ENCODE measurements around the gene FUT8. TPM values are rescaled to one million over a fixed set of nuclear protein-coding genes. Genes with fewer than 3 reads are reported as not detected.

FUT8 gene
- 12.9 TPM for total RNA-seq

- Histone ChIP-seq H3K4me1 (peaks cover 0 to 11% of the 10 kb centered on the region in 2 donors), H3K27ac (peak within 1 kb of the TSS; percentile 92 to 95), H3K27me3 (no peaks in the 10 kb centered on the region), H3K4me3 (peak within 1 kb of the TSS; percentile 87 to 95), H3K9me3 (no peaks in the 10 kb centered on the region), H3K36me3 (no peaks in the 10 kb centered on the region)
- TF ChIP-seq, protein P1, sequence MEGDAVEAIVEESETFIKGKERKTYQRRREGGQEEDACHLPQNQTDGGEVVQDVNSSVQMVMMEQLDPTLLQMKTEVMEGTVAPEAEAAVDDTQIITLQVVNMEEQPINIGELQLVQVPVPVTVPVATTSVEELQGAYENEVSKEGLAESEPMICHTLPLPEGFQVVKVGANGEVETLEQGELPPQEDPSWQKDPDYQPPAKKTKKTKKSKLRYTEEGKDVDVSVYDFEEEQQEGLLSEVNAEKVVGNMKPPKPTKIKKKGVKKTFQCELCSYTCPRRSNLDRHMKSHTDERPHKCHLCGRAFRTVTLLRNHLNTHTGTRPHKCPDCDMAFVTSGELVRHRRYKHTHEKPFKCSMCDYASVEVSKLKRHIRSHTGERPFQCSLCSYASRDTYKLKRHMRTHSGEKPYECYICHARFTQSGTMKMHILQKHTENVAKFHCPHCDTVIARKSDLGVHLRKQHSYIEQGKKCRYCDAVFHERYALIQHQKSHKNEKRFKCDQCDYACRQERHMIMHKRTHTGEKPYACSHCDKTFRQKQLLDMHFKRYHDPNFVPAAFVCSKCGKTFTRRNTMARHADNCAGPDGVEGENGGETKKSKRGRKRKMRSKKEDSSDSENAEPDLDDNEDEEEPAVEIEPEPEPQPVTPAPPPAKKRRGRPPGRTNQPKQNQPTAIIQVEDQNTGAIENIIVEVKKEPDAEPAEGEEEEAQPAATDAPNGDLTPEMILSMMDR (IDR thresholded peaks at IDR 0.05), result peak; percentile 32 to 61 (median 60)
- intact Hi-C loops (cut with DNase I), result loop anchor here (1.0 to 5.0 kb wide), 6 partner anchors 240 to 1095 kb away; partner anchors contain the start of genes FNTB, GPHN and MAX
- peak; percentile 81 to 97 for DNase-seq (ENCODE audit: low spot score in 2 of 2)
These were observed at the start of gene FUT8 for GRCh38 chr14:65412032-65412846. Gene FUT8 (plus strand): TSS chr14:65412730. CDS start chr14:65561564, 148,834 bp downstream.

DNA sequence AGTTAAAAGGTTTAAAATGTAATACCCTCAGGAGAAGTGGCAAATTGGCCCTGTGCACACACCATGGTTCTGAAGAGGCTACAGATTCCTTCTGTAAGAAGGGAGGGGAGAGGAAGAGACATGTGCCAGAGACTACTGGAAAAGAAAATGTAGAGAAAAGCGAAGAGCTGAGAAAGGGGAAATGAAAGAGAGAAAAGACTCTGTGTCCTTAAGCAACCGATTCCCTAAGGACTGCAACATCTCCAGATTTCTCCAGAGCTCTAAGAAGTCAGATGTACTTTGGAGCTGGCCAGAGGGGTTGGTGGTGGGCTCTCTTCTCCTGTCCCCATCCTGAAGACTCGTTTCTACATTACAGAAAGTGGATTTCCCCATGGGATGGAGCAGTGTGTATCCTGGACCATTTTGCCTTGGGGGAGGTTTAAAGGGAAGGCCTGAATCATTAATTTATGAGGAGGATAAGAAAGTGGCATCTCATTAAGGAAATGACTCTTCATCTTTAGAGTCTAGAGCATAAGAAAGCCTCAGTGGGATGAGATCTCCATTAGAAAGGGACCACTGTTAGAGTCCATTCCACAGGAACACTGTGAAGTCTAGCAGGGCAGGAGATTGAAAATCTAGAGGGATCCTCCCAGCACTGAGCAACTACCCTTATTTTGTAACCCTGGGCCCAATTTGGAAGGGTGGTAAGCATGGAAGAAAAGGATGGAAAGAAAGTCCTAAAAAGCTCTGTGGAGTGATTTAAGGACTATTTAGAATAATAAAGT lies 45.5 kb upstream of the FUT8 start:
- DNase-seq (ENCODE audit: low spot score in 2 of 2), result no peak
- H3K9me3 ChIP-seq, result no peaks in the 10 kb centered on the region
- H3K27ac ChIP-seq, result no peak overlapping the region
- H3K27me3 ChIP-seq, result no peaks in the 10 kb centered on the region
- TF ChIP-seq, protein P1 (IDR thresholded peaks at IDR 0.05), result no peak
- H3K4me3 ChIP-seq, result no peak overlapping the region
- H3K4me1 ChIP-seq, result no peaks in the 10 kb centered on the region
- no peaks in the 10 kb centered on the region for H3K36me3 ChIP-seq
- intact Hi-C loops (cut with DNase I), result no loop called here

DNA sequence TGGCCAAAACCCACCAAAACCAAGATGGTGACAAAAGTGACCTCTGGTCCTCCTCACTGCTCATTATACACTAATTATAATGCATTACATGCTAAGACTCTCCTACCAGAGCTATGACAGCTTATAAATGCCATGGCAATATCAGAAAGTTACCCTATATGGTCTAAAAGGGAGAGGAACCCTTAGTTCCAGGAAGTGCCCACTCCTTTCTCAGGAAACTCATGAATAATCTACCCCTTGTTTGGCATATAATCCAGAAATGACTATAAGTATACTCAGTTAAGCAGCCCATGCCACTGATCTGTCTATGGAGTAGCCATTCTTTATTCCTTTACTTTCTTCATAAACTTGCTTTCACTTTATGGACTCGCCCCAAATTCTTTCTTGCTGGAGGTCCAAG lies 43.0 kb upstream of the FUT8 start:
- no peak for DNase-seq (ENCODE audit: low spot score in 2 of 2)
- no peak overlapping the region for H3K27ac ChIP-seq
- TF ChIP-seq, protein P1 (IDR thresholded peaks at IDR 0.05), result no peak
- H3K27me3 ChIP-seq, result no peaks in the 10 kb centered on the region
- no peak overlapping the region for H3K4me3 ChIP-seq
- intact Hi-C loops (cut with DNase I), result no loop called here
- no peaks in the 10 kb centered on the region for H3K4me1 ChIP-seq
- H3K9me3 ChIP-seq, result no peaks in the 10 kb centered on the region
- no peaks in the 10 kb centered on the region for H3K36me3 ChIP-seq

DNA sequence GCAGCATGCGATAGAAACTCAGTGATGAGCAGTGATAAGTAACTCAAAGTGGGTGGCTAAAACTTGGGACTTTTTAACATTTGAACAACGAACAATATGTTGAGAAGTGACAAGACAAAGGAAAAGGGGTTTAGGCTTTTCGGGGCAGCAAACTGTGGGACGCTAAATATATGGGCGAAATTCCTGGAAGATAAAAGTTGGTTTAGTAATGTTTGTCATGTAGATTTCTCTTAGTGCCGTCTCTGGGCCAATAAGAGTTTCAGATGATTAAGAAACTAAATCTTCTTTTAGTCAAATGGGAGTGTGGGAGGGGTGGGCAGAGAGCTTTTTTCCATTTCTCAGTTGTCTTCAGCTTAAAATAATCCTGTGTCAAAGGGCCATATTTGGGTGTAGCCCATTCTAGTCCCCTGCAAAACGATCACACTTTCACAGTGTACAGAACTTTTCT lies 41.7 kb upstream of the FUT8 start:
- DNase-seq (ENCODE audit: low spot score in 2 of 2), result no peak
- TF ChIP-seq, protein P1 (IDR thresholded peaks at IDR 0.05), result no peak
- intact Hi-C loops (cut with DNase I), result no loop called here
- Histone ChIP-seq H3K27me3 (no peaks in the 10 kb centered on the region), H3K9me3 (no peaks in the 10 kb centered on the region), H3K27ac (no peak overlapping the region), H3K4me1 (no peaks in the 10 kb centered on the region), H3K4me3 (no peak overlapping the region), H3K36me3 (no peaks in the 10 kb centered on the region)

DNA sequence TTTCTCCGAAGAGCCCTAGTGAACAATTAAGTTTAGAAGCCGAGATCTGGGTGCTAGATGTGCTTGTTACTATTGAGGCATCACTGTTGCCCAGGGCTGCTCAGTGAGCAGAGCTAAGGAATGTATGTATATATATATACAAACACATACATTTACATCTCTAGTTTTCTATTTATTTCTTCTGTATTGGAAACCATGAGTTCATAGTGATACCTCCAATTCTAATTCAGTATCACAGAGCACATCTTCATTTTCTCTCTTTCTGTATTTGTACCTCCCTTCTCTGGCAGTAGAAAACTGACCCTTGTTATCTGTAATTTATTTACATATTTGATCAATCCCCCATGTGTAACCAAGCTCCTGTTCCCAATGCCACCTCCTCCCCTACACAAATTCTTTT lies 40.7 kb upstream of the FUT8 start:
- Histone ChIP-seq H3K27ac (no peak overlapping the region), H3K4me1 (no peaks in the 10 kb centered on the region), H3K9me3 (no peaks in the 10 kb centered on the region), H3K27me3 (no peaks in the 10 kb centered on the region), H3K36me3 (no peaks in the 10 kb centered on the region), H3K4me3 (no peak overlapping the region)
- TF ChIP-seq, protein P1 (IDR thresholded peaks at IDR 0.05), result no peak
- no peak for DNase-seq (ENCODE audit: low spot score in 2 of 2)
- intact Hi-C loops (cut with DNase I), result no loop called here
